GM18520 (cell line): ENCODE data around the gene ZIC2.

ENCODE experiments used
- ATAC-seq: cut with Tn5 transposase; IDR thresholded peaks from one replicate; pipeline ENCODE4 v1.9.1; 2021; ENCODE audit not compliant: unreplicated experiment

The ZIC2 gene

GRCh38 chr13:99959127-99959539 is 22.5 kb upstream of the ZIC2 start:
- no peak for ATAC-seq

GRCh38 chr13:99959540-99960230 is 21.9 kb upstream of the ZIC2 start:
- ATAC-seq, result no peak

- ATAC-seq, result no peak
Observed at GRCh38 chr13:99960663-99961311, 20.8 kb upstream of the ZIC2 start.

- ATAC-seq, result no peak
Observed at GRCh38 chr13:99961636-99962035, 19.9 kb upstream of the ZIC2 start.

- ATAC-seq, result no peak
Observed at GRCh38 chr13:99962242-99962641, 19.3 kb upstream of the ZIC2 start.

- ATAC-seq, result no peak
Observed at GRCh38 chr13:99963816-99964339, 17.7 kb upstream of the ZIC2 start.

GRCh38 chr13:99965329-99966000 is 16.1 kb upstream of the ZIC2 start:
- ATAC-seq, result no peak

GRCh38 chr13:99966064-99966805 is 15.3 kb upstream of the ZIC2 start:
- no peak for ATAC-seq

GRCh38 chr13:99967498-99967868 is 14.1 kb upstream of the ZIC2 start:
- ATAC-seq, result no peak

GRCh38 chr13:99967869-99968520 is 13.6 kb upstream of the ZIC2 start:
- no peak for ATAC-seq

- no peak for ATAC-seq
Observed at GRCh38 chr13:99968521-99969452, 12.8 kb upstream of the ZIC2 start.

- ATAC-seq, result no peak
Observed at GRCh38 chr13:99969453-99969918, 12.1 kb upstream of the ZIC2 start.

GRCh38 chr13:99969919-99970650 is 11.5 kb upstream of the ZIC2 start:
- no peak for ATAC-seq

GRCh38 chr13:99970651-99971575 is 10.7 kb upstream of the ZIC2 start:
- ATAC-seq, result no peak

GRCh38 chr13:99971576-99972189 is 9.9 kb upstream of the ZIC2 start, which contains the start of gene ZIC5:
TSS of gene ZIC5 (minus strand) at chr13:99971767. CDS start at chr13:99971603, 164 bp downstream.
- ATAC-seq, result no peak

GRCh38 chr13:99972190-99972731 is 9.3 kb upstream of the ZIC2 start:
- no peak for ATAC-seq
